ENCODE data around the gene LAMA5. TPM values are rescaled to one million over a fixed set of nuclear protein-coding genes. Genes with fewer than 3 reads are reported as not detected.

LAMA5 gene
- total RNA-seq, 2 experiments from 2014 or later = 53.3 to 162 TPM

DNA sequence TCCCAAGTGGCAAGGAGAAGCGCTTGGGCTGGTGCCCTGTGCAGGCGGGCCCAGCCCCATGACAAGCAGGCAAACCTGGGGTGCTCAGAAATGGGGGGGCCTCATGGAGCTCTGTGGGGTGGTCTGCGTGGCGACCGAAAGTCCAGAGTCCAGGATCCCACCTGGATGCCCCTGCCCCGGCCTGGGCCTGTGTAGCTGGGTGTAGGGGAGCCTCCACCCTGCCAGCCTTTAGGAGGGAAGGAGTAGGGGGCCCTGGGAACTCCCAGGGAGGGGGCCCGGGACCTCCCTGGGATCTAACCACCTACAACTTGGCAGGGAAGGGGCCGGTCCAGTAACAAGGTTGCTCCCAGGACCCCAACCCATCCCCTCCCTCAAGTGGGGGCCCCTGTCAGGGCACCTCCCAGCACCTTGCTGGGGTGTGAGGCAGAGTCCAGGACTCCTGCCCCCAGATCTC lies 4.5 kb upstream of the LAMA5 start:
- Histone ChIP-seq H3K4me2 (ENCODE audit: low read length) (no peak overlapping the region), H3K4me3 (ENCODE audit: low read depth, low read length, poor library complexity, severe bottlenecking) (no peak overlapping the region), H3K9me3 (ENCODE audit: low read length) (no peaks in the 10 kb centered on the region), H3K36me3 (ENCODE audit: insufficient read depth, low read length) (no peaks in the 10 kb centered on the region), H2AFZ (ENCODE audit: low read length) (no peak overlapping the region), H3K27ac (ENCODE audit: low read depth, low read length, poor library complexity, severe bottlenecking) (no peak overlapping the region), H3K79me2 (ENCODE audit: insufficient read depth, low read depth, low read length) (no peaks in the 10 kb centered on the region), H4K20me1 (ENCODE audit: insufficient read depth, low read length) (no peaks in the 10 kb centered on the region), H3K9me2 (ENCODE audit: insufficient read depth, low read length) (no peaks in the 10 kb centered on the region), H3K4me1 (ENCODE audit: insufficient read depth, low read length, poor library complexity, severe bottlenecking) (peaks cover 20% of the 10 kb centered on the region)
- BruUV-seq (replicated peaks) = no TSS peak
- intact Hi-C loops (cut with micrococcal nuclease; ENCODE audit: unreplicated experiment) = no loop called here
- ChIA-PET POLR2A (no interaction called here), CTCF (ENCODE audit: unreplicated experiment) (no interaction called here)
- no peak for DNase-seq (ENCODE audit: low spot score)
- no peak for TF ChIP-seq EZH2phosphoT487 (IDR thresholded peaks at IDR 0.05; ENCODE audit: borderline replicate concordance, low read depth, low read length)
- TF ChIP-seq, protein P1, sequence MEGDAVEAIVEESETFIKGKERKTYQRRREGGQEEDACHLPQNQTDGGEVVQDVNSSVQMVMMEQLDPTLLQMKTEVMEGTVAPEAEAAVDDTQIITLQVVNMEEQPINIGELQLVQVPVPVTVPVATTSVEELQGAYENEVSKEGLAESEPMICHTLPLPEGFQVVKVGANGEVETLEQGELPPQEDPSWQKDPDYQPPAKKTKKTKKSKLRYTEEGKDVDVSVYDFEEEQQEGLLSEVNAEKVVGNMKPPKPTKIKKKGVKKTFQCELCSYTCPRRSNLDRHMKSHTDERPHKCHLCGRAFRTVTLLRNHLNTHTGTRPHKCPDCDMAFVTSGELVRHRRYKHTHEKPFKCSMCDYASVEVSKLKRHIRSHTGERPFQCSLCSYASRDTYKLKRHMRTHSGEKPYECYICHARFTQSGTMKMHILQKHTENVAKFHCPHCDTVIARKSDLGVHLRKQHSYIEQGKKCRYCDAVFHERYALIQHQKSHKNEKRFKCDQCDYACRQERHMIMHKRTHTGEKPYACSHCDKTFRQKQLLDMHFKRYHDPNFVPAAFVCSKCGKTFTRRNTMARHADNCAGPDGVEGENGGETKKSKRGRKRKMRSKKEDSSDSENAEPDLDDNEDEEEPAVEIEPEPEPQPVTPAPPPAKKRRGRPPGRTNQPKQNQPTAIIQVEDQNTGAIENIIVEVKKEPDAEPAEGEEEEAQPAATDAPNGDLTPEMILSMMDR (conservative IDR thresholded peaks at IDR 0.05; ENCODE audit: low read length) = no peak

DNA sequence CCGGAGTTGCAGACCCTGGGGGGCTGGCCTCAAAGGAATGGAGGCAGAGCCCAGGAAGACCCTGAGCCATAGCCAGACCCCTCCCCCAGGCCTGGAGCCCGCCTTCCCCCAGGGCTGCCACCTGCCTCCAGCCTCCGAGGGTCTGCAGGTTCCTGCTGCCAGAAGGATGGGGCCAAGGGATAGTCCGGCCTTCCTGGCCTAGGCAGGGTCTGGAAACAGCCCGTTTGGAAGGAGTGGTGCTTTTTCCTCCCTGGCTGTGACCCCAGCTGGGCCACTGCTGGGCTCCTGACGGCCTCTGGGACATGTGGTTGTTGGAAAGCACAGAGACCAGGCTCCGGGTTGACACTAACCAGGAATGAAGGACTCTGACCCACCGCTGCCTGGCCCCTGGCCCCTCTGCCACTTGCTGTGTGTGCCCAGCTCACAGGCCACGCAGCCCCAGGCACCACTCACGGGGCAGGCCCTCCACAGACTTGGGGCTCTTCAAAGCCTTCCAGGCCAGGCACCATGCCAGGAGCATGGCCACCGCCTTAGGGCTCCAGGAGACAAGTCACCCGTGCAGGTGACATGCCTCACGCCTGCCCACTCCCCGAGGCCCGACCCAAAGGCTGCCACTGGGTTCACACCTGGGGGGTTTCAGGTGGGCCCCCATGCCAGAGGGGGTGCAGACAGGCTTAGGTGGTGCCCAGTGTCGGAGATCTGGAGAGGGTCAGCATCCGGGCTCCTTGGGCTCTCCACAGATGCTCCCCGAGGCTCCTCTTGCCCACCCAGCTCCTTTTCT lies 3.9 kb upstream of the LAMA5 start:
- CTCF ChIA-PET (ENCODE audit: unreplicated experiment) = no interaction called here
- Histone ChIP-seq H3K4me2 (ENCODE audit: low read length) (no peak overlapping the region), H3K4me3 (ENCODE audit: low read depth, low read length, poor library complexity, severe bottlenecking) (no peak overlapping the region)

More for the DNA sequence above, 3.9 kb upstream of the LAMA5 start:
- no peak for DNase-seq (ENCODE audit: low spot score)
- intact Hi-C loops (cut with micrococcal nuclease; ENCODE audit: unreplicated experiment) = no loop called here
- TF ChIP-seq, protein P1 (conservative IDR thresholded peaks at IDR 0.05; ENCODE audit: low read length) = no peak
- TF ChIP-seq EZH2phosphoT487 (IDR thresholded peaks at IDR 0.05; ENCODE audit: borderline replicate concordance, low read depth, low read length) = no peak
- no peak overlapping the region for H2AFZ ChIP-seq (ENCODE audit: low read length)
- H3K9me2 ChIP-seq (ENCODE audit: insufficient read depth, low read length) = no peaks in the 10 kb centered on the region
- POLR2A ChIA-PET = no interaction called here
- BruUV-seq (replicated peaks) = no TSS peak
- H3K27ac ChIP-seq (ENCODE audit: low read depth, low read length, poor library complexity, severe bottlenecking) = no peak overlapping the region
- peaks cover 25% of the 10 kb centered on the region for H3K4me1 ChIP-seq (ENCODE audit: insufficient read depth, low read length, poor library complexity, severe bottlenecking)
- H3K9me3 ChIP-seq (ENCODE audit: low read length) = no peaks in the 10 kb centered on the region
- H4K20me1 ChIP-seq (ENCODE audit: insufficient read depth, low read length) = no peaks in the 10 kb centered on the region
- no peaks in the 10 kb centered on the region for H3K36me3 ChIP-seq (ENCODE audit: insufficient read depth, low read length)
- H3K79me2 ChIP-seq (ENCODE audit: insufficient read depth, low read depth, low read length) = no peaks in the 10 kb centered on the region

Data from OCI-LY7 (cell line).